HepG2 (cell line): Measurements from ENCODE around the gene ACBD6. TPM values are rescaled to one million over a fixed set of nuclear protein-coding genes. Genes with fewer than 3 reads are reported as not detected.

Source experiments
- ARHGAP35 ChIP-seq: sonication (generic); formaldehyde crosslinking; IDR thresholded peaks from 2 replicates; pipeline ENCODE4 v1.9.0; 2022; ENCODE audit warnings: mild to moderate bottlenecking, inconsistent platforms, moderate library complexity, missing genetic modification reagents, borderline replicate concordance
- ARID5B ChIP-seq: IDR thresholded peaks from 2 replicates; pipeline ENCODE4 v1.4.0; 2020; ENCODE audit warnings: mild to moderate bottlenecking, missing genetic modification reagents
- KDM5B ChIP-seq: sonication (generic); formaldehyde crosslinking; IDR thresholded peaks from 2 replicates; pipeline ENCODE4 v1.4.0; 2020; ENCODE audit warnings: missing genetic modification reagents, mild to moderate bottlenecking, borderline replicate concordance
- KIAA2018 ChIP-seq: sonication (generic); formaldehyde crosslinking; IDR thresholded peaks from 2 replicates; pipeline ENCODE4 v1.5.0; 2020; ENCODE audit warnings: mild to moderate bottlenecking, missing genetic modification reagents, borderline replicate concordance
- PLRG1 ChIP-seq: fragments of 450-650 bp; conservative IDR thresholded peaks from 2 replicates; pipeline ENCODE4 v1.6.1; 2016
- SNRNP70 ChIP-seq: fragments of 200-400 bp; formaldehyde crosslinking; IDR thresholded peaks from 2 replicates; pipeline ENCODE4 v1.6.1; 2017; ENCODE audit warnings: mild to moderate bottlenecking, low read depth, low read length, moderate library complexity
- YEATS2 ChIP-seq: sonication (generic); formaldehyde crosslinking; IDR thresholded peaks from 2 replicates; pipeline ENCODE4 v1.4.0; 2020; ENCODE audit warnings: missing genetic modification reagents, borderline replicate concordance
- ZBTB26 ChIP-seq: IDR thresholded peaks from 2 replicates; pipeline ENCODE4 v1.6.1; 2016; ENCODE audit warnings: missing compliant biosample characterization, missing genetic modification reagents, borderline replicate concordance
- ZNF414 ChIP-seq: sonication (generic); formaldehyde crosslinking; IDR thresholded peaks from 2 replicates; pipeline ENCODE4 v1.5.0; 2020; ENCODE audit warnings: missing genetic modification reagents
- ZNF543 ChIP-seq: sonication (generic); formaldehyde crosslinking; IDR thresholded peaks from 2 replicates; pipeline ENCODE4 v1.4.0; 2020; ENCODE audit warnings: mild to moderate bottlenecking, missing genetic modification reagents
- ZNF558 ChIP-seq: sonication (generic); formaldehyde crosslinking; IDR thresholded peaks from 2 replicates; pipeline ENCODE4 v1.9.0; 2022; ENCODE audit warnings: mild to moderate bottlenecking, missing genetic modification reagents, borderline replicate concordance
- ZNF629 ChIP-seq: sonication (generic); formaldehyde crosslinking; conservative IDR thresholded peaks from 2 replicates; pipeline ENCODE4 v1.5.0; 2020; ENCODE audit warnings: missing genetic modification reagents
- polyA plus RNA-seq, 8 experiments: library from polyadenylated mRNA; depleted of rRNA in 3 of 8; stranded (reverse) in 7 of 8; unstranded in 1 of 8; fragments of >200 nt; fragmentation: Illumina TruSeq in 4 of 8; extraction: Trizol in 4 of 8; gene quantifications; 2 replicates each; pipeline versions ENCODE4 v1.2.1 to v1.2.3, GENCODE V29; 2011 to 2016; ENCODE audit warnings: low read depth in 4 of 8, missing spikeins in 1 of 8, mixed read lengths in 1 of 8; ENCODE audit not compliant: insufficient read depth in 1 of 8
- total RNA-seq, 5 experiments: library from RNA; depleted of rRNA; stranded (reverse); fragments of >200 nt; fragmentation: Illumina TruSeq; extraction: Trizol; gene quantifications; 2 replicates each; pipeline ENCODE4 v1.2.3, GENCODE V29; 2016; ENCODE audit warnings: low read depth in 1 of 5

Gene ACBD6
- total and polyA plus RNA-seq, 2 of the 13 experiments (the other 11 are each of a cell fraction or from before 2014, with no cell fraction given), result 33.5 to 47.2 TPM

GRCh38 chr1:180502361-180503279 lies at the start of gene ACBD6 (continued):
- TF ChIP-seq ARID5B (peak; percentile 67), PLRG1 (no peak), SNRNP70 (no peak), ARHGAP35 (CRISPR knock-in tag) (peak; percentile 54), ZNF629 (CRISPR knock-in tag) (peak; percentile 44; the same call in 1 of the 2 replicates), ZBTB26 (CRISPR knock-in tag) (peak; percentile 24; the same call in 1 of the 2 replicates), YEATS2 (0 out of 2 replicates have a peak, but pooled peaks have one; percentile 77), ZNF543 (CRISPR knock-in tag) (peak; percentile 94), KIAA2018 (CRISPR knock-in tag) (peak; percentile 67; the same call in 1 of the 2 replicates), ZNF558 (CRISPR knock-in tag) (peak; percentile 97; the same call in 1 of the 2 replicates), KDM5B (peak; percentile 99), ZNF414 (CRISPR knock-in tag) (no peak)
